GM21529 (cell line): Measurements from ENCODE around the gene PPM1F.

Source experiments
- ATAC-seq: cut with Tn5 transposase; IDR thresholded peaks from one replicate; pipeline ENCODE4 v1.9.1; 2021; ENCODE audit not compliant: unreplicated experiment

PPM1F gene

GRCh38 chr22:21961127-21961867, 8.6 kb upstream of the PPM1F start:
- ATAC-seq = no peak

GRCh38 chr22:21960200-21961126, 7.8 kb upstream of the PPM1F start:
- no peak for ATAC-seq

DNA sequence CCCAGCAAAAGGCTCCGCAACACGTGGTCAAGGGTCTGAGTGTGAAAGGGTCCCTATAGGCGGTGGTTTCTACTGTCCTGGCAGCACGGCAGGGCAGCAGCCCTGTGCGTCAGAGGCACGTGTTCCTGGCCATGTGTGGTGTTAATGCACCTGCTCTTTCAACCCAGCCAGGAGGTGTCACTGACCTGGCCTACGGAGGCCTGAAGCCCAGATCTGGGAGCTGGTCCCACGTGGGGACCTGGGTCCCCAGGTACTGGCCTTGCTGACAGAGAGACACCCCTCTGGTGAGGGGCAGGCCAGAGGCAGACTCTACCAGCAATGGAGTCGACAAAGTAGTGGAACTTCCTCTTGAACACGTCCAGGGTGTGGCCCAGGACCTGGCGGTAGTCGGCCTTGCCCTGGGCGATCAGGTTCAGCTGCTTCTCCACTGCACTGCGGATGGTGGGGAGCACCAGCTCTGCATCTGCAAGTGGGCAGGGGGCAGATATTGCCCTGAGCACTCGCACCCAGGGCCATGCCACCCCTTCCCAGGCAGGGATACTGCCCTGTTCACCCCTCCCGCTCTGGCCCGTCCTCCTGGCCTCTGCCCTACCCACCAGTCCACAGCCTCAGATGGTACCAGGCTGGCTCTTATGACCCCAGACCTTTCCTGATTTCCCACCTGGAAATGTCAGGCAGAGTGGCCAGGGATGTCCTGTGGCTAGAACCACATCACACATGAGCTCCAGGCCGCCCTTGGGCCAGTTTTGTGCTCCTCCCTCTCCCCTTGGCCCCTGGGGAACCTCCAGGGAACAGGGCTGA, 6.8 kb upstream of the PPM1F start:
- ATAC-seq = no peak

DNA sequence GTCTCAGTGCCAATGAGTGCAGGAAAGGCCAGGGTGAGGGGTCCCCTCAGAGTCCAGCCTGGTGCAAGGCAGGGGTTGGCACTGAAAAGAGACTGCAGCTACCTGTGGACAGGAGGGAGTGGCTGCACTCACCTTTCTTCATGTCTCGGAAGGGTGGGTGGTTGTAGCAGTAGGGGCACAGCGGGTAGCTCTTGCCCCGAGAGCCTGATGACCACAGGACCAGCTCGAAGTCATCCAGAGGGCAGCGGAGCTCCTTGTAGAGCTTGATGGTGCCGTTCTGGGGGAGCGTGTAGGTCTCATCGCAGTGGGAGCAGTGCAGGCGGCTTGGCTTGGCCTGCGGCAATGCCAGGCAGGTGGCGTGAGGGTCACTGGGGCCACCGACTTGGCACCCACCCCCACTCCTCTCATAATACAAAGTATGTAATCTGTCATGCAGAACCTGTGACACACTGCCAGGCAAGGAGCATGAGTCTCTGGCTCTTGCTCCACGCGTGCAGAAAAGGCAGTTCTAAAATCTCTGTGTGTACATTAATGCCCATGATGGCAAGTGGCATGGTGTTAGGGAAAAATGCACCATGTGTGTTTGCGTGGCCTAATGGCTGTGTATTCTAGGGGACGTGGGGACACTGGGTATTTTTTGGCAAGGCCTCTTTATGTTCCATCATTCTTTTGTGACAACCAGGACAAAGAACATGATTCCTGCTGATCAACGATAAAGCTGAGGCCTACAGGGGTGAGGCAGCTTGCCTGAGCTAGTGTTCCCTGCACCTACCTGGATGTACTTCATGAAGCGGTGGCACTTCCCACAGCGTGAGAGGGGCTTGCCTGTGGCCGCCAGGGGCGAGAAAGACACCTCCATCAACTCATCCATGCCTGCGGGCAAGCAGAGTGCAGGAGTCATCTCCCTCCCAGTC, 6.0 kb upstream of the PPM1F start:
- no peak for ATAC-seq

GRCh38 chr22:21951931-21952465, 650 bp downstream of the PPM1F start:
- ATAC-seq = no peak

- ATAC-seq = no peak
Measured at GRCh38 chr22:21951062-21951461, 1.6 kb downstream of the PPM1F start.

GRCh38 chr22:21949948-21950347, 2.7 kb downstream of the PPM1F start:
- ATAC-seq = no peak

GRCh38 chr22:21949569-21949918, 3.1 kb downstream of the PPM1F start:
- ATAC-seq = no peak

DNA sequence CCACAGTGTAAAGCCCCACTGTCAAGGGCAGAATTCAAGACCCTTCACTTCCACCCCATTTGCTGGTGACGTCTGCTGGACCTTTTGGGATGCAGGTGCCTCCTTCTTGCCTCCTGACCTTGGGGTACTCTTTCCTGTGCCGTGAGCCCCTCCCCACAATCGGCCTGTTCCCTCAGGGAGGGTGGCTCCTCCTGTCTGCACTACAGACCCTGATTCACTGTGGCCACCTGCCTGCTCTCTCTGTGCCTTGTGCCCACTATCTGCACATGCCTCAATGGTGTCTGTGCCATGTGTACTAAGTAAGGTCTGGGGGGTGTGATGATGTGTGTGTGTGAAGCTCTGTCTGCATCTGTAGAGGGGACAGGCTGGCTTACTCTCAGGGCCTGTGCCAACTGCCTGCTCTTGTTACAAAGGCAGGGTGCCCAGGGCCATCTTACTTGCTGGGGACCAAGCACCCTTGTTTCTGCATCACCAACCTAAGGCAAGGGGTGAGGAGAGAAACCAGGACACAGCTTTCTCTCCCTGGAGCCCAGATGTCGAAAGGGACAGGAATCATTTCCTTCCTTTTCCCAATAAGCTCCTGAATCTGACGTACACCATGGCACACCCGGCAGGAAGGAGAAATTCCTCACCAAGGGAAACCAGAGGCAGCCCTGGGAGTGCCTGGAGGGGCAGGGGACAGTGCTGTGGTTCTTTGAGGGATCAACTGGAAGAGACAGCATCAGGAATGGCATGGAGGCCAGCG, 3.7 kb downstream of the PPM1F start:
- no peak for ATAC-seq

DNA sequence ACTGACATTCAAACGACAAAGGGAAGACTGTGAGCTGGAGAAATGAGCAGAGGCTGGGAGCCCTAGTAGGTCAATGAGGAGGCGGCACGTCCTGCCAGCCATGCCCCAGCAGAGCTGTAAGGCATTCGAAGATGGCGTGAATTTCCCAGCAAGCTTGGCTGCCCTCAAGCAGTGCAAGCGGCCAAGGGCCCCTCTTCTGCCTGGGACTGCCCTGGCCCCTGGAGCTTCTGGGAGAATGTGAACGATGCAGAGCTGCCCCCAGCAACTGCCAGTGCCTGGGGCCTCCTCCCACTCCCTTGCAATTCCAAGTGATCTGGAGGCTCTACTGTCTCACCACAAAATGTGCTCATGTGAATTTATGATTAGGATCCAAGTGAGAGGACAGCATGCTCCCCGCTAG, 4.3 kb downstream of the PPM1F start:
- ATAC-seq = no peak

- ATAC-seq = no peak
Measured at GRCh38 chr22:21947040-21948014, 5.3 kb downstream of the PPM1F start.

- no peak for ATAC-seq
Measured at GRCh38 chr22:21946262-21946925, 6.3 kb downstream of the PPM1F start.

DNA sequence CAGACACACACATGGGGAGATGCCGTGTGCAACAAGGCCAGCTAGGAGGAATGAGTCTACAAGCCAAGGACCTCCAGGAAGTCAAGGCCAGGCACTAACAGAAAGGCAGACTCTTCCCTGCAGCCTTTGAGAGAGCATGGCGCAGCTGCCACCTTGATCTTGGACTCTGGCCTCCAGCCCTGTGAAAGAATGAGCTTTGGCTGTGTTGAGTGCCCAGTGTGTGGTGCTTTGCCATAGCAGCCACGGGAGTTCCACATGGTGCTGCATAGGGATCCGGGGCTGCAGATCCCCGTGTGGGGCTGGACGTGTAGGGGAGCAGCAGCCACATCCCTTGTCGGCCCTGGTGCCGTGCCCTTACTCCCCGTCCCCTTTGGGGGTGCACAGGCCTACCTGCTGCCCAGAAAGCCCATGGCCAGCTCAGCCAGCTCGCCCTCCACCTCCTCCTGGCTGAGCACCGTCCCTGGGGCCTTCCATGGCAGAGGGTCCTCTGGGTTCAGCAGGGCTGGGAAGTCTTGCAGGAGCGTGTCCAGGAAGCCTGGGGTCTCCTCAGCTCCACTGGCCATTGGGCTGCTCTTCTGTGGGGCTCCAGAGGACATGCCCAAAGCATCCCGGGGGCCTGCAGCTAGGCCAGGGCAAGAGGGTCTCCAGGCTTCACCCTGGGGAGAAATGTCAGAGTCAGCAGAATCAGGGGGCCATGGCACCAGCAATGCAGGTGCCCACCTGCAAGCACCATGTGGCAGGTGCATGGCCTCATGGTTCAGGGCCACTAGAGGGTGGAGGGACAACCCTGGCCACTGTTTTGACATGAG, 7.0 kb downstream of the PPM1F start:
- no peak for ATAC-seq

DNA sequence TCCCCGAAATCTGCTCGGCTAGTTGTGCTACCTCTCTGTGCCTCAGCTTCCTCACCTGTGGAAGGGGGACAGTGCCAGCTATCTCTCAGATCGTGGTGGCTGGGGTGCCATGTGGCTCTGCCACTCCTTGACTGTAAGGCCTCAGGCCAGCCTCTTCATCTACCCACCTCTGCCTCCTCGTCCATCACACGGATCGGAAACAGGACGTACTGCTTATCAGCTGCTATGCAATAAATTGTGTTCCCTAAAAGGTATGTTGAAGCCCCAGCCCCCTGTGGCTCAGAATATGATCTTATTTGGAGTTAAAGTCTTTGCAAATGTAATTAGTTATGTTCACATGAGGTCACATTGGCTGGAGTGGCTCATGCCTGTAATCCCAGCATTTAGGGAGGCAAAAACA, 7.8 kb downstream of the PPM1F start:
- no peak for ATAC-seq

DNA sequence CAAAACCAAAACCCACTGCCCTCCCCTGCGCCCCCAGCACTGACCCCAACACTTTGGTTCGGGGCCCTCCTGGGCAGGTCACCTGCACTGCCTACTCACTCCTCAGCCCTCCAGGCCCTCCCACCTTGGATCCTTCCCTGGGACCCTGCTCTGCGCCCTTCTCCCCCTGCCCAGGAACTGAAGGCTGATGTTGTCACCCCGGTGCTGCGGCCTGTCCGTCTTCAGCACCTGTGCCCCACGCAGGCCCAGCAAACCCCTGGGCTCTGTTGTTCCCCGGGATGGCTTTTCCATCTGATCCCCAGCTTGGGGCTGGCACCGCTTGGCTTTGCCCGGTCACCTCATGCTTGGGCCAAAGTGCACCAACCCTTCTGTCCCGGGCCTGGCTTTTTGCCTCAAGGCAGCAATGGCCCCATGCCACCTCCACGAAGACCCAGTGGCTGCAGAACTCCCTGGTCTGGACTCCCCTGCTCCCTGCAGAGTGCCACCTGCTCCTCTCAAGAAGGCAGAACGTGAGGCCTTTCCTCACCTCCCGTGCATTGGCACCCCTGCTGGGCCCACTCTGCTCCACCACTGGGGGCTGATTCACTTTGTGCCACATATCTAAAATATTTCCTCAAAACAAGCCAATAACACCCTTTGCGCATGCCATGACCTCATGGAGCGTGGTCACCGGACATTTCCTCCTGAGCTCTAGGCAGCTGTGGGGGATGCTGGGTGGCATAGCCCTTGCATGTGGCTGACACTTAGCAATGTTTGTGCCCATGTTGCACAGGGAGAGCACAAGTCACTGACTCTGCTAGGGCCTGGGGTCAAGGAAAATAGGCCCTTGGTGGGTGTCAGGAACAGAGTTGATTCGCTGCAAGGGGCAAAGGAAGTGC, 8.8 kb downstream of the PPM1F start:
- no peak for ATAC-seq
